HG02885 (cell line): ENCODE results near the gene KIN.
"Not testable (repeated sequence)": the region's sequence is repeated elsewhere in the genome, so short reads cannot be mapped to it uniquely, and the experiment has no call there.

Experiments used
- ATAC-seq: cut with Tn5 transposase; IDR thresholded peaks from one replicate; pipeline ENCODE4 v1.9.1; 2021; ENCODE audit warnings: mild to moderate bottlenecking; ENCODE audit not compliant: unreplicated experiment, poor library complexity

KIN gene

GRCh38 chr10:7797582-7797981, 9.8 kb upstream of the KIN start:
- ATAC-seq: no peak

DNA sequence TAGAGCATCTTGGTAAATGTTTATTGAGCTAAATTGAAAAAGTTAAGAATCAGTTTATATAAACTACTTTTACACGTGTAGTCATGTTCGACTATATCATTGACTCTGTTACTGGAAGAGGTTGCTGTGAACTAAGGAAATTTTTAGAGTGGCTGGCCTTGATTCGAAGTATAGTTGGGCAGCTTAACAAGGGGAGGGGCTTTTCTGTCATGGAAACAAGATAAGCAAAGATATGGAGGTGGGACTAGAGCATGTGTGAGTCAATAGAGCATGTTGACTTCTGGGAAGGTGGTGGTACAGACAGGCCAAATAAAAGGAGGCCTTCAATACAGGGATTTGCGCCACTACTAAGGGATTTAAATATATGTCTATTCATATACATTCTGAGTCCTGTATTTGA, 7.8 kb upstream of the KIN start:
- ATAC-seq: no peak

GRCh38 chr10:7794251-7795026, 6.6 kb upstream of the KIN start:
- ATAC-seq: no peak

DNA sequence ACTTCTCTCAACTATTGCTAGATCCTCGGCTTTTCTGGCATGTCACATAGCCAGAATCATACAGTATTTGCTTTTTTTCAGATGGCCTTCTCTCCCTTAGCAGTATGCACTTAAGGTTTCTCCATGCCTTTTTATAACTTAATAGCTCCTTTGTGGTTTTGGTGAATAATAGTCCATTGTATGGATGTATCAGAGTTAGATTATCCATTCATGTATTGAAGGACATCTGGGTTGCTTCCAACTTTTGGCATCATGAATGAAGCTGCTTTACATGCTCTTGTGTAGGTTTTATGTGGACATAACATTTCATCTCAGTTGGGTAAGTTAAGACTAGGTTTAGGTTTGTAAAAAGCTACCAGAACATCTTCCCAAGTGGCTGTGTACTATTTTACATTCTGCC, 4.7 kb upstream of the KIN start:
- ATAC-seq: no peak

- ATAC-seq: no peak
Observed at GRCh38 chr10:7789390-7789789, 1.6 kb upstream of the KIN start.

- ATAC-seq: peak; percentile 18
Observed at GRCh38 chr10:7788639-7789286, 970 bp upstream of the KIN start.

DNA sequence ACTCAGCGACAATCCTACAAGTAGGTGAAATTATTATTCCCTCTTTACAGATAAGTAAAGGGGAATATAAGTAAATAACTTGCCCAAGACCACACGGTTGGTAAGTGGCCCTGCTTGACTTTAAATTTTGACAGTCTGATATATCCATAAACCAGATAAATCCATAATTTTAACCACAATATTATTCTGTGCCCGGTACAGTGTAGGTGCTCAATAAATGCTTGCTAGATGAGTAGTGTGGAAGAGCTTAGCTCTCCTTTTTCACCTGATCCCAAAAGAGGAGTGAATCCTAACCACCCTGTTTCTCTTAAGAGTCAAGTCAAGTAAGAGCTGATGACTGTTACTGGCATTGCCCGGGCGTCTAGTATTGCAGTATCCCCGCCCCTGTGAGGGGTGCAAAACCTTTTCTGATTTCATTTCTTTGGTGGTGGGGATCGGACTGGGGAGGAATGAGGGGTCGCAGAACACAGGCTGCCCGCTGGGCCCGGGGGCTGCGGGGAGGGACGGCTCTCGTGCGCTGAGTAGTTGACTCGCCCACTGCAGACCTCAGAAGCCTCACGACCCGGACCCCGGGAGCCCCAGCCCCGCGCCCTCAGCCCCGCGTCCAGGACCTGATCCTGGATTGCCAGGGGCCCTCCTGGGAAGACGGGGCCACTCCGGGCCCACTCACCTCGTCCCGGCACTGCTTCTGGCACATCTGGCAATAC, 490 bp downstream of the KIN start:
- ATAC-seq: peak; percentile 9

GRCh38 chr10:7786430-7786829, 1.4 kb downstream of the KIN start:
- ATAC-seq: no peak

DNA sequence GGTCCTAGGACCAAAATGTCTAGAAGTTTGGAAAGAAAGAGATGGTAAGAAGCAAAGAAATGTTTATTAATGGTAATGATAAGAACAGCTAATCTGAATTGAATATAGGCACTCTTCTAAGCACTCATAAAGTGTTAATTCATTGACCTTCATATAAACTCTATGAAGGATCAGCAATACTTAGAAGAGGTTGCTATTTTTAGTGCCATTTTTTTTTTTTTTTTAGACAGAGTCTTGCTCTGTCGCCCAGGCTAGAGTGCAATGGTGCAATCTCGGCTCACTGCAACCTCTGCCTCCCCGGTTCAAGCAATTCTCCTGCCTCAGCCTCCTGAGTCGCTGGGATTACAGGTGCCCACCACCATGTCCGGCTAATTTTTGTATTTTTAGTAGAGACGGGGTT, 5.6 kb downstream of the KIN start:
- not testable (repeated sequence) for ATAC-seq

DNA sequence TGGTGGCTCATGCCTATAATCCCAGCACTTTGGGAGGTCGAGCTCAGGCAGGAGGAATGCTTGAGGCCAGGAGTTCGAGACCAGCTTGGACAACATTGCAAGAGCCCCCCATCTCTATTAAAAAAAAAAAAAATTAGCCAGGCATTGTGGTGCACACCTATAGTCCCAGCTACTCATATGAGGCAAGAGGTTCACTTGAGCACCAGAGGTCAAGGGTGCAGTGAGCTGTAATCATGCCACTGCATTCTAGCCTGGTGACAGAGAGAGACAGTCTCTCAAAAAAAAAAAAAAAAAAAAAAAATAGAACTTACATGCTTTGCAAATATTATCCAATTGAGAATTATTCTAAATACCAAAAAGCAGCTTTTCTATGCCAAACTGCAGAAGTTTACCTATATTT, 11.0 kb downstream of the KIN start:
- no peak for ATAC-seq

GRCh38 chr10:7773845-7774801, 13.7 kb downstream of the KIN start:
- ATAC-seq: no peak

DNA sequence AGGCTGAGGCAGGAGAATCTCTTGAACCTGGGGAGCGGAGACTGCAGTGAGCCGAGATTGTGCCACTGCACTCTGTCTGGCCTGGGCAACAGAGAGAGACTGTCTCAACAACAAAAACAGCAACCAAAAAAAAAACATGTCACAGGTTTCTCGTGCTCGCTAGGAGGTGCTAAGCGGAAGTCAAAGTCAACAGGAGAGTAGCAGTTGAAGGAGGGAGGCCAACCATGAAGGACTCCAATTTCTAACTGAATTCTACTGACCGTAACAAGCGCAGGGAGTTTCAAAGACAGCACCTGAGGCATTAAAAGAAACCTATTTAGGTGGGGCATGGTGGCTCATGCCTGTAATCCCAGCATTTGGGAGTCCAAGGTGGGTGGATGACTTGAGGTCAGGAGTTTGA, 19.4 kb downstream of the KIN start:
- ATAC-seq: peak; percentile 71

GRCh38 chr10:7767209-7767608, 20.6 kb downstream of the KIN start:
- ATAC-seq: no peak

DNA sequence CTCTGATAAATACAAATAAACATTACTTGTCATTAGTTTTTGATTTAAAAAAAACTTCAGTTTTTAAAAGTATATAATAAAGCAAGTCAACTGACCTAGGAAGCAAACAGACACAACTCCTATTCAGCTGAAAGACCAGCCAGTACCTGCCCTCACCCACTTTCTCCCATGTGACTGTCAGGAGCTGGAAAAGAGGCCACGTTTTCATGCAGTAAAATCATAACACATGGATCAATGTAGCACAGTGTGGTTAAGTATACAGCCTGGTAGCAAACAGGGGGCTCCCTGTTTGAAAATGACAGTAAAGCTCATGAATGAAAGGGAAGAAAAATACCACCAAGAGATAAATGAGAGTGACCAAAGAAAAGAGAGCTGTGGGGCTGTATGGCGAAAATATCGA, 21.6 kb downstream of the KIN start:
- no peak for ATAC-seq

DNA sequence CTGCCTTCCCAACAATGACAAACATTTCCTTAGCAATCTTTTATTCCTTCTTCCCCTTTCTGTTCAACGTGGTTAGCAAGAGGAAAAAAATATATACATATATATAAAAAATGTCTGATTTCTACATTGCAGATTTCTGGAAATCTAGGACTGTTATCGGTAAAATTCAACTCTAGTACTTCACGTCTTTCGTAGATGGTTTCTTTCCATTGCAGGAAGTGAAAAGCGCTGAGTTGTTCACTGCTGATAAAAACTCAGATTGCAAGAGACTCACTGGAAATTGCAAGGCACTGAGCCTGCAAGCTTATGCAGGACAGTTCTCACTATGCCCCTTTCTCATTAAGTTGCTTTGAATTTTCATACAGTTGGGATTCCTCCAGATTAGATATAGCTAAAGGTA, 23.9 kb downstream of the KIN start:
- no peak for ATAC-seq

DNA sequence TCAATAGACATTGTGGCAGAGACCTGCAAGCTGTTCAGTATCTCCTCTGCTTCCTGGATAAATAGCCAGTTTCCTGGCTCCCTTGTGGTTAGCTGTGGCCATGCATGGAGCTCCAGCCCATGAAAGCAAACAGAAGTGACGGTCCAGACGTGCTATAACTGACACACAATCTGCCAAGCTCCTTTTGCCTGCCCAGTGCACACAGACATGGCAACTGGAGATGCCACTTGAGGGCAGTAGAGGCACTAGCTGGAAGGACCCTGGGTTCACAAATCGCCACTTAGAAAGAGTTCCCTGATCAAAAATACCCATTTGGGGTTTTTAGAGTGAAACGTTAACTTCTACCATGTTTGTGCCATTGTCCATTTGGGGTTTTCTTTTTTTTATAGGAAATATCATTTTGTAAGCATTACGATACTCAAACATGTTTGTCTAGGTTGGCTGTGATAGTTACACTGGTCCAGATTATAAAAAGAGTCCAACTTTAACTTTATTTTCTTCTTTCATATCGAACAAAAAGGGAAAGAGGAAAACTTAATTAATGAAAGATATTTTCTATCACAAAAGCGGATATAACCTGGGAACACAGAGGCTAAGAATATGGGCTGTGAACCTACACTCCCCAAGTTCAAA, 31.3 kb downstream of the KIN start:
- no peak for ATAC-seq

DNA sequence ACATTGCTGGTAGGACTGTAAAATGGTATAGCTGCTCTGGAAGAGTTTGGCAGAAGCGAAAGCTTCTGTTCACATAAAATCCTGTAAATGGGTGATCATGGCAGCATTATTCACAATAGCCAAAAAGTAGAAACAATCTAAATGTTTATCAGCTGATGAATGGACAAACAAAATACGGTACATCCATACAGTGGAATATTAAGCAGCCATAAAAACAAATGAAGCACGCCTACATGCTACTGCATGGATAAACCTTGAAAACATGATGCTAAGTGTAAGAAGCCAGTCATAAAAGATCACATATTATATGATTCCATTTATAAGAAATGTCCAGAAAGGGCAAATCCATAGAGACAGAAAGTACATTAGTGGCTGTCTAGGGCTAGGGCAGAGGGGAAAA, 32.7 kb downstream of the KIN start:
- no peak for ATAC-seq

- no peak for ATAC-seq
Observed at GRCh38 chr10:7752251-7752650, 35.5 kb downstream of the KIN start.

- no peak for ATAC-seq
Observed at GRCh38 chr10:7750222-7750621, 37.6 kb downstream of the KIN start.

DNA sequence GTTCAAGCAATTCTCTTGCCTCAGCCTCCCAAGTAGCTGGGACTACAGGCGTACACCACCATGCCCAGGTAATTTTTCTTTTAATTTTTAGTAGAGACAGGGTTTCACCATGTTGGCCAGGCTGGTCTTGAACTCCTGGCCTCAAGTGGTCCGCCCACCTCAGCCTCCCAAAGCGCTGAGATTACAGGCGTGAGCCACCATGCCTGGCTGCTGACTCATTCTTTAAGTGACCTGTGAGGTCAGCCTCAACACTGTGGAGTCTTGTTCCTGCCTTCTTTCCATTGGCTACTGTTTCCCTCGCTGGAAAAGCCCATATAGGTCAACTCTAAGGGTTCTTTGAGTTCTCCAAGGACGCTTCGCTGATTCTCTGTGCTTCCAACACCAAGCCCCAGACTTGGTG, 39.2 kb downstream of the KIN start:
- not testable (repeated sequence) for ATAC-seq
